GM12891 (cell line): Measurements from ENCODE around the gene CCDC86.

ENCODE experiments used
- PAX5 ChIP-seq: IDR thresholded peaks from 2 replicates; pipeline ENCODE4 v1.6.1; 2011; ENCODE audit warnings: low read length, moderate library complexity, mild to moderate bottlenecking; ENCODE audit not compliant: insufficient read depth, severe bottlenecking
- POLR2A ChIP-seq: IDR thresholded peaks from 2 replicates; pipeline ENCODE4 v1.6.1; 2011; ENCODE audit warnings: low read depth, low read length, control low read depth

DNA sequence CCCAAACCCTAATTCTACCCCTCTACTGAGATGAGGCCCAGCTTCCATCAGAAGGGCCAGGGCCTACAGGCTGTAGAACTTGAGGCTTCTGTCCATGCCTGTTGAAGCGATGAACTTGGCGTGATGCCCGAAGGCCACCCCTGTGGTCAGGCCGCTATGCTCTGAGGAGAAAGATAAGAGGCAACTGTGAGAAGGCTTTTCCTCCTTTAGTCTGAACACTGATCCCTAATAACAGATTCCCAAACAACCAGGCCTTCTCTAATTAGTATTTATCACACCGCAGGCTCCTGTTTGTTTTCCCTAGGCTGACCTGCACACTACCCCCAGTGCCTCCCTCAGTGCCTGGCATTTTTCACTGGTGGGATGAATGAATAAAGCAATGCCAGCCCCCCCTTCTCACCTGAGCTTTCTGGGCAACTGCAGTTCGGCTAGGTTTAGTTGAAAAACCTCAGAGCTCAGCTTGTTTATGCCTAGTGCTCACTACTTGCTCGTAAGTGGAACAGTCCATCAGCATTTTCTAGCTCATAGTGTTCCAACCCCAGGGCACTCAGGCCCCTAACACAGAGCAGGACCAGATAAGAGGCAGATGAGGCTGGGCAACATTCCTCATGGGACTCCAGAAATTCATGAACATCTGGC, 49.3 kb downstream of the CCDC86 start:
- TF ChIP-seq PAX5: no peak
- TF ChIP-seq POLR2A: no peak
